HepG2 (cell line): ENCODE results near the gene AUP1. TPM values are rescaled to one million over a fixed set of nuclear protein-coding genes. Genes with fewer than 3 reads are reported as not detected.

Source experiments
- ATAC-seq: fragments of 200-7000 bp; cut with Tn5 transposase; 3 replicates; pipeline ENCODE4 v1.9.1; 2020; ENCODE audit warnings: mild to moderate bottlenecking, moderate library complexity
- BruUV-seq: library from RNA; stranded (reverse); fragments of 400-500 nt; replicated peaks from 2 replicates; lab custom pipeline; 2021; lab: Mats Ljungman, UMichigan
- CTCF ChIA-PET: fragments of 300-600 bp; formaldehyde crosslinking; extraction: SDS; loops from one replicate; lab custom pipeline; 2021; ENCODE audit warnings: low total read pairs, inconsistent platforms, low intra/inter-chr PET ratio; lab: Yijun Ruan, JAX
- POLR2A ChIA-PET: fragments of 350-600 bp; sonication (Branson Sonifier 250); formaldehyde crosslinking; loops from one replicate; lab custom pipeline; 2020; ENCODE audit warnings: antibody characterized with exemption, inconsistent platforms; lab: Yijun Ruan, JAX
- DNase-seq: peaks from one replicate; pipeline ENCODE4 v3.0.0-alpha.2; 2015; ENCODE audit warnings: low spot score
- FAIRE-seq: peaks from 3 replicates; lab custom pipeline; 2011; peaks lifted over from hg19 to GRCh38; lab: Jason Lieb, UNC
- H2AFZ ChIP-seq: one replicate; pipeline ENCODE4 v1.6.1; 2011; ENCODE audit warnings: low read length, inconsistent platforms
- H3K27ac ChIP-seq: fragments of 300-600 bp; 3 replicates; pipeline ENCODE4 v1.8.0; 2011; ENCODE audit warnings: mixed run types, mild to moderate bottlenecking, mixed read lengths, low read length, inconsistent platforms; ENCODE audit not compliant: insufficient read depth; ENCODE audit errors: extremely low read length
- H3K27me3 ChIP-seq, 2 experiments: fragments of 200-600 bp in 1 of 2; 2 replicates in 1 of 2; 3 replicates in 1 of 2; pipeline versions ENCODE4 v1.6.0 to v1.8.0; 2011; ENCODE audit warnings: low read length in 2 of 2, mild to moderate bottlenecking in 2 of 2, moderate library complexity in 2 of 2, inconsistent platforms in 1 of 2; ENCODE audit not compliant: insufficient read depth in 2 of 2, control insufficient read depth in 1 of 2
- H3K36me3 ChIP-seq, 2 experiments: fragments of 200-600 bp in 1 of 2; replicated peaks in 1 of 2; 2 replicates in 1 of 2; 3 replicates in 1 of 2; pipeline versions ENCODE4 v1.5.1 to v1.8.0; 2011; ENCODE audit warnings: low read length in 2 of 2, inconsistent platforms in 1 of 2; ENCODE audit not compliant: insufficient read depth in 2 of 2, control insufficient read depth in 1 of 2
- H3K4me1 ChIP-seq: 2 replicates; pipeline ENCODE4 v1.5.1; 2012; ENCODE audit warnings: low read length, inconsistent platforms; ENCODE audit not compliant: insufficient read depth
- H3K4me2 ChIP-seq: 2 replicates; pipeline ENCODE4 v1.6.0; 2011; ENCODE audit warnings: low read depth, low read length, inconsistent platforms
- H3K4me3 ChIP-seq, 3 experiments: fragments of 200-600 bp in 1 of 3; sonication (generic), shearing (Covaris generic) in 1 of 3; replicated peaks in 1 of 3; 2 replicates each; pipeline ENCODE4 v1.5.1; 2011 to 2016; ENCODE audit warnings: low read length in 3 of 3, inconsistent platforms in 2 of 3, low read depth in 2 of 3, mild to moderate bottlenecking in 2 of 3, control low read depth in 1 of 3, mixed read lengths in 1 of 3; ENCODE audit not compliant: insufficient read depth in 1 of 3
- H3K79me2 ChIP-seq: one replicate; pipeline ENCODE4 v1.6.1; 2011; ENCODE audit warnings: low read length, inconsistent platforms; ENCODE audit not compliant: insufficient read depth
- H3K9ac ChIP-seq: 2 replicates; pipeline ENCODE4 v1.6.0; 2011; ENCODE audit warnings: mild to moderate bottlenecking, low read depth, low read length, inconsistent platforms; ENCODE audit not compliant: insufficient read depth
- H3K9me3 ChIP-seq: 2 replicates; pipeline ENCODE4 v1.5.1; 2012; ENCODE audit warnings: mild to moderate bottlenecking, low read length
- H4K20me1 ChIP-seq: 2 replicates; pipeline ENCODE4 v1.6.0; 2011; ENCODE audit warnings: inconsistent platforms, mild to moderate bottlenecking, low read length, moderate library complexity; ENCODE audit not compliant: insufficient read depth
- EEA1 ChIP-seq: sonication (generic); formaldehyde crosslinking; IDR thresholded peaks from 2 replicates; pipeline ENCODE4 v1.5.1; 2020; ENCODE audit warnings: mild to moderate bottlenecking, missing genetic modification reagents, borderline replicate concordance
- JUNB ChIP-seq: sonication (generic); formaldehyde crosslinking; IDR thresholded peaks from 2 replicates; pipeline ENCODE4 v1.8.0; 2022; ENCODE audit warnings: missing genetic modification reagents, mild to moderate bottlenecking, borderline replicate concordance
- MAF1 ChIP-seq: sonication (generic); formaldehyde crosslinking; IDR thresholded peaks from 2 replicates; pipeline ENCODE4 v1.5.0; 2020; ENCODE audit warnings: missing genetic modification reagents, borderline replicate concordance
- MAFK ChIP-seq, 2 experiments: IDR thresholded peaks in 1 of 2; conservative IDR thresholded peaks in 1 of 2; 2 replicates each; pipeline ENCODE4 v1.6.1; 2011; ENCODE audit warnings: improper control_type of control experiment in 2 of 2, low read length in 2 of 2
- RFXAP ChIP-seq: sonication (generic); formaldehyde crosslinking; IDR thresholded peaks from 2 replicates; pipeline ENCODE4 v1.4.0; 2020; ENCODE audit warnings: missing genetic modification reagents, borderline replicate concordance
- SATB2 ChIP-seq: sonication (generic); formaldehyde crosslinking; IDR thresholded peaks from 2 replicates; pipeline ENCODE4 v1.5.0; 2020; ENCODE audit warnings: missing genetic modification reagents
- SUZ12 ChIP-seq: fragments of 150-350 bp; IDR thresholded peaks from 2 replicates; pipeline ENCODE4 v1.6.1; 2014; ENCODE audit warnings: low read depth, low read length
- TBX2 ChIP-seq: sonication (generic); formaldehyde crosslinking; IDR thresholded peaks from 2 replicates; pipeline ENCODE4 v1.5.0; 2020; ENCODE audit warnings: missing genetic modification reagents, mild to moderate bottlenecking, borderline replicate concordance
- ZNF484 ChIP-seq: sonication (generic); formaldehyde crosslinking; IDR thresholded peaks from 2 replicates; pipeline ENCODE4 v1.5.1; 2020; ENCODE audit warnings: mild to moderate bottlenecking, low read depth, missing genetic modification reagents, borderline replicate concordance
- ZNF558 ChIP-seq: sonication (generic); formaldehyde crosslinking; IDR thresholded peaks from 2 replicates; pipeline ENCODE4 v1.9.0; 2022; ENCODE audit warnings: mild to moderate bottlenecking, missing genetic modification reagents, borderline replicate concordance
- WGBS: methylation state at CpG from one replicate; pipeline ENCODE4 v1.1.6; 2017; ENCODE audit warnings: low lambda C conversion rate; 5-methylcytosine and 5-hydroxymethylcytosine counted together
- in situ Hi-C: cut with HindIII; loops from 2 replicates; pipeline ENCODE4 v1.10.0; 2017; ENCODE audit warnings: low pct_unique_long_range_greater_than_20kb; ENCODE audit not compliant: extremely low pct_ligation_motif_present
- intact Hi-C: fragments of 100-400 bp; cut with micrococcal nuclease; formaldehyde crosslinking; loops from one replicate; pipeline ENCODE4 v1.10.0; 2022; ENCODE audit not compliant: unreplicated experiment
- polyA plus RNA-seq, 8 experiments: library from polyadenylated mRNA; depleted of rRNA in 3 of 8; stranded (reverse) in 7 of 8; unstranded in 1 of 8; fragments of >200 nt; fragmentation: Illumina TruSeq in 4 of 8; extraction: Trizol in 4 of 8; gene quantifications; 2 replicates each; pipeline versions ENCODE4 v1.2.1 to v1.2.3, GENCODE V29; 2011 to 2016; ENCODE audit warnings: low read depth in 4 of 8, missing spikeins in 1 of 8, mixed read lengths in 1 of 8; ENCODE audit not compliant: insufficient read depth in 1 of 8
- total RNA-seq, 5 experiments: library from RNA; depleted of rRNA; stranded (reverse); fragments of >200 nt; fragmentation: Illumina TruSeq; extraction: Trizol; gene quantifications; 2 replicates each; pipeline ENCODE4 v1.2.3, GENCODE V29; 2016; ENCODE audit warnings: low read depth in 1 of 5
- TF ChIP-seq, protein P1 (sequence below): sonication (generic); formaldehyde crosslinking; IDR thresholded peaks from 2 replicates; pipeline ENCODE4 v1.4.0; 2020; ENCODE audit warnings: missing genetic modification reagents, borderline replicate concordance
- TF ChIP-seq, protein P2 (sequence below): IDR thresholded peaks from 2 replicates; pipeline ENCODE4 v1.6.1; 2016; ENCODE audit warnings: low read depth, control low read depth
- TF ChIP-seq, protein P3 (sequence below): sonication (generic); formaldehyde crosslinking; IDR thresholded peaks from 2 replicates; pipeline ENCODE4 v1.5.0; 2020; ENCODE audit warnings: missing genetic modification reagents

Gene AUP1
- total and polyA plus RNA-seq, 2 of the 13 experiments (the other 11 are each of a cell fraction or from before 2014, with no cell fraction given) = 174 to 267 TPM

DNA sequence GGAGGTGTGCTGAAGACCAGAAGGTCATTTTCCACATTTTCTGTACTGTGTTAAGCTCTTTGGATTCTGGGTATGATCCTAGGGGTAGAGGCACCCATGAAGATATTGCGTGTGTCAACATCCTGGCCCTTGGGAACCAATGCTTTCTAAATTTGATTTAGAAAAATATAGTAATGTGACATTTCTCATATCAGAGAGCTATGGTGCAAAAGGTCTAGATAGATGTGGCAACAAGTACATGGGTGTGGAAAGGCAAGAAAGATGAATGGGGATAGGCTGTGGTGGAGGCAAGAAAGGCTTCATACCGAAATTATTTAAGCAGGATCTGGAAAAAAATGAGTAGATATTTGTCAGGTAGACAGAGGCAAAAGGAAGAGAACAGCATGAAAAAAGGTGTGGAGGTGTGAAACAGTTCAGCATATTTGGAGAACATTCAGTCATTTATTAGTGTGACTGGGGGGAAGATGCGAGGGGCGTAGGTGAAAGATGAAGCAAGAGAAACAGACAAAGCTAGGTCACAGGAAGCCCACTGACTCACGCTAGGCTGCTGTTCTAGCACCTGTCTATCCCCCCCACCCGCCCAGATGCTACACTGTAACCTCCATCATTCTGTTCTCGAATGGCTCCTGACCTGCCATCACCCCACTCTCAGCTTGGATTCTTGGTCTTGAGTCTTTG, 36.7 kb upstream of the AUP1 start:
- in situ Hi-C loops = no loop called here
- no peak for TF ChIP-seq EEA1 (CRISPR knock-in tag)
- TF ChIP-seq ZNF484 (CRISPR knock-in tag) = no peak
- no peak for TF ChIP-seq JUNB (CRISPR knock-in tag)
- no peak for TF ChIP-seq ZNF558 (CRISPR knock-in tag)
- TF ChIP-seq, protein P1, sequence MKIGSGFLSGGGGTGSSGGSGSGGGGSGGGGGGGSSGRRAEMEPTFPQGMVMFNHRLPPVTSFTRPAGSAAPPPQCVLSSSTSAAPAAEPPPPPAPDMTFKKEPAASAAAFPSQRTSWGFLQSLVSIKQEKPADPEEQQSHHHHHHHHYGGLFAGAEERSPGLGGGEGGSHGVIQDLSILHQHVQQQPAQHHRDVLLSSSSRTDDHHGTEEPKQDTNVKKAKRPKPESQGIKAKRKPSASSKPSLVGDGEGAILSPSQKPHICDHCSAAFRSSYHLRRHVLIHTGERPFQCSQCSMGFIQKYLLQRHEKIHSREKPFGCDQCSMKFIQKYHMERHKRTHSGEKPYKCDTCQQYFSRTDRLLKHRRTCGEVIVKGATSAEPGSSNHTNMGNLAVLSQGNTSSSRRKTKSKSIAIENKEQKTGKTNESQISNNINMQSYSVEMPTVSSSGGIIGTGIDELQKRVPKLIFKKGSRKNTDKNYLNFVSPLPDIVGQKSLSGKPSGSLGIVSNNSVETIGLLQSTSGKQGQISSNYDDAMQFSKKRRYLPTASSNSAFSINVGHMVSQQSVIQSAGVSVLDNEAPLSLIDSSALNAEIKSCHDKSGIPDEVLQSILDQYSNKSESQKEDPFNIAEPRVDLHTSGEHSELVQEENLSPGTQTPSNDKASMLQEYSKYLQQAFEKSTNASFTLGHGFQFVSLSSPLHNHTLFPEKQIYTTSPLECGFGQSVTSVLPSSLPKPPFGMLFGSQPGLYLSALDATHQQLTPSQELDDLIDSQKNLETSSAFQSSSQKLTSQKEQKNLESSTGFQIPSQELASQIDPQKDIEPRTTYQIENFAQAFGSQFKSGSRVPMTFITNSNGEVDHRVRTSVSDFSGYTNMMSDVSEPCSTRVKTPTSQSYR = no peak
- no peak for TF ChIP-seq MAFK (conservative IDR thresholded peaks at IDR 0.05 in 1 of 2, IDR thresholded peaks at IDR 0.05 in 1 of 2; ENCODE audit: low read length in 2 of 2)
- TF ChIP-seq, protein P2, sequence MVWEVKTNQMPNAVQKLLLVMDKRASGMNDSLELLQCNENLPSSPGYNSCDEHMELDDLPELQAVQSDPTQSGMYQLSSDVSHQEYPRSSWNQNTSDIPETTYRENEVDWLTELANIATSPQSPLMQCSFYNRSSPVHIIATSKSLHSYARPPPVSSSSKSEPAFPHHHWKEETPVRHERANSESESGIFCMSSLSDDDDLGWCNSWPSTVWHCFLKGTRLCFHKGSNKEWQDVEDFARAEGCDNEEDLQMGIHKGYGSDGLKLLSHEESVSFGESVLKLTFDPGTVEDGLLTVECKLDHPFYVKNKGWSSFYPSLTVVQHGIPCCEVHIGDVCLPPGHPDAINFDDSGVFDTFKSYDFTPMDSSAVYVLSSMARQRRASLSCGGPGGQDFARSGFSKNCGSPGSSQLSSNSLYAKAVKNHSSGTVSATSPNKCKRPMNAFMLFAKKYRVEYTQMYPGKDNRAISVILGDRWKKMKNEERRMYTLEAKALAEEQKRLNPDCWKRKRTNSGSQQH (CRISPR knock-in tag) = no peak
- TF ChIP-seq, protein P3, sequence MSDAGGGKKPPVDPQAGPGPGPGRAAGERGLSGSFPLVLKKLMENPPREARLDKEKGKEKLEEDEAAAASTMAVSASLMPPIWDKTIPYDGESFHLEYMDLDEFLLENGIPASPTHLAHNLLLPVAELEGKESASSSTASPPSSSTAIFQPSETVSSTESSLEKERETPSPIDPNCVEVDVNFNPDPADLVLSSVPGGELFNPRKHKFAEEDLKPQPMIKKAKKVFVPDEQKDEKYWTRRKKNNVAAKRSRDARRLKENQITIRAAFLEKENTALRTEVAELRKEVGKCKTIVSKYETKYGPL (CRISPR knock-in tag) = no peak
- TF ChIP-seq MAF1 (CRISPR knock-in tag) = no peak
- TF ChIP-seq RFXAP = no peak
- TF ChIP-seq SUZ12 = no peak
- no peak for TF ChIP-seq TBX2 (CRISPR knock-in tag)
- TF ChIP-seq SATB2 (CRISPR knock-in tag) = no peak
- H2AFZ ChIP-seq = no peak overlapping the region
- no peaks in the 10 kb centered on the region for H3K36me3 ChIP-seq
- no peaks in the 10 kb centered on the region for H3K79me2 ChIP-seq
- H3K4me3 ChIP-seq = no peak overlapping the region
- no TSS peak for BruUV-seq
- H3K9me3 ChIP-seq = no peaks in the 10 kb centered on the region
- ChIA-PET CTCF (no interaction called here), POLR2A (no interaction called here)
- no peak overlapping the region for H3K9ac ChIP-seq
- DNase-seq = no peak
- H4K20me1 ChIP-seq = no peaks in the 10 kb centered on the region
- H3K4me1 ChIP-seq = no peaks in the 10 kb centered on the region
- H3K27ac ChIP-seq = no peak overlapping the region
- WGBS = 11% methylated on average over 7 of the region's 7 CpGs
- peaks cover 0 to 55% of the 10 kb centered on the region in 2 experiments; a peak in 4 of 5 replicates for H3K27me3 ChIP-seq
- intact Hi-C loops = no loop called here
- ATAC-seq = no peak
- H3K4me2 ChIP-seq = no peak overlapping the region
- FAIRE-seq = no peak
